GM19351 (cell line): ENCODE data around the gene DCAF6.

Experiments
- ATAC-seq: cut with Tn5 transposase; IDR thresholded peaks from one replicate; pipeline ENCODE4 v1.9.1; 2021; ENCODE audit warnings: mild to moderate bottlenecking, moderate library complexity; ENCODE audit not compliant: unreplicated experiment

The DCAF6 gene

DNA sequence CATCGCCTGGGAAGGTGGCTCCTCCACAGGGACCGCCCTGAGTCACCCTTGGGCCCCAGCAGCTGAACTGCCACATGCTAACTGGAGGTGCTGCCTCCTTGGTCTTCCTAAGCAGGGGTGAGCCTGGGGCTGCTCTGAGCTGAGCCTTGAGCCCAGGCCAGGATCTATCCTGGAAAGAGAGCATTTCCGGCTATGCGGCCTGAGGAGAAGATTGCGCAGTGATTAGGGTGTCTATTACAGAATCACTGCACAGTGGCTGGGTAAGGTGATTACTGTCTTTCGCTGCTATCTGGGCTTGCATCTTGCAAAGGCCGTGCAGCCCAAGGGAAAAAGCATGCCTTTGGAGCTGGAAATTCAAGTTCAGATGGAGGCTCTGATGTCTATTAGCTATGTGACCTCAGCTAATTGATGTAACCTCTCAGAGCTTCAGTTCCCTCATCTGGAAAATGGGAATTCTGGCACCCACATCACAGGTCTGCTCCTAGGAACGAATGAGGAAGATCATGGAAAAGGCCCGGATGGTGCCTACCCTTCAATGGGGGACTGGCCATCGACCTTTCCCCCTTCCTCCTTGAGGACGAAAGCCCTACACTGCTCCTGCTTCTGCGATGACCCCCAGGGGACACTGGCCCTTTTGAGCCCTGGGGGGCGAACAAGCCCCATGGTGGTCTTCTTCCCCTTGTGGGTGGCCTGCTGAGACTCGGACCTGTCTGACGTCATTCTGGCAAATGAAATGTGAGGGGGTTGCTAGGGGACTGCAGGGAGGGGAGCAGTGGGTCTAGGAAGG, 162.2 kb downstream of the DCAF6 start:
- ATAC-seq, result no peak

DNA sequence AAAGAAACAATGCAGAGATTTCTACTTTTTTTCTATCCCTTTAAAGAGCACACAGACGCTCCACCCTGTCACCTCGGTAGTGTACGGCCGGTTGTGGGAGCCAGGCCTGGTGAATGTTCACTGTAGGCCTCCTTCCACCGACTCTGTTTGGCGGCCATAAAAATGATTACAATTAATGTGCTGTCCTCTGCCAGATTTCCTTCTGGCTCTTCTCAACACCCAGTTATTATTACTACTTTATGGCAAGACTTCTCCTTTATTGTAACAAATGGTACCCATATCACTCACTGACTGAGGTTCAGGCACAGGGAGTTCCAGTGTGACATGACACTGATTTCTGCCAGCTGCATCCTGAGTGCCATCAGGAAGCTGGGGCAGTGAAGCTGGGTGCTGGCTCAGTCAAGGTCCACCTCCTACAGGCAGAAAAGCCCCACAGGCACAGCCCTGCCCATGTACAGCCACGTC, 162.9 kb downstream of the DCAF6 start:
- ATAC-seq, result no peak

DNA sequence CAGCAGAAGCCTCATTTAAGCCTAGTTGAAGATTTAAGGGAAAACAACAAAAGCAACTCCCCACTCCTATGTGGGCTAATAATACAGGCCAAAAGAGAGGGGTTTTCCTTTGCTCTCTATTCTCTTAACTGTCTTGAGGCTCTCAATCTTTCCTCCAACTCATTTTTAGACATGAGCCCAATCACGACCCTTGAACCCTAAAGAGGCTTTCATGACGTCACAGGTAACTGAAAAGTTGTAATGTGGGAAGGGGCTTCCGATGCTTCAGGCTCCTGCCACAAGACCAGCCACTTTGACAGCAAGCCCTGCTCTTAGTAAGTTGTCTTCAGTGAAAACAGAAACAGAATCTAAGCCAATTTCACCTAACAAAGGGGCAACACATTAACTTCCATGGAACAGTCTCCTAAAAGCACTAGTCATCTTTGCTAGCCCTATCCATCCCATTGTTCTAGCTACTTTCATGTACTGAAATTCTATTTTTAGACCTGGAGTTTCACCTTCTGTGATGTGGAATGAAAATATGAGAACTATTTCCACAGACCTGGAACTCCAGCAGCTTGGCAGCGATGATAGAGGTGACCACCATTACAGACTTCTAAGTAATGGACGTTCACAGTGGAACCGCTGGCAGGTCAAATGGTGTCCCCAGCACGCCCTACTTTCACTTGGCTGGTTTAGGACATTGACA, 164.0 kb downstream of the DCAF6 start:
- no peak for ATAC-seq

DNA sequence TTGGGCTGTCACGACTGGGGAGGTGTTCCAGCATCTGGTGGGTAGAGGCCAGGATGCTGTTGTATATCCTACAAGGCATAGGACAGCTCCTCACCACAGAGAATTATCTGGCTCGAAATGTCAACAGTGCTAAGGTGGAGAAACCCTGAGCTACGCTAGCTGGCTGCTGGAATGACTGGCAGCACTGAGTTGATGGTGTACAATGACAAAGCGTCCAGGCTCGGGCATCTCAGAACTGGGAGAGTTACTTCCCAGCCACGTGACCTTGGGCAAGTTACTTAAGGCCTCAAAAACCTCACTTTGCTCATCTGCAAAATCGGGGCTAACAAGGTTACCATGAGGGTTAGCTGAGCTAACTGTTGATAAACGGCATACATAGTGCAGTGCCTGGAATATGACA, 164.9 kb downstream of the DCAF6 start:
- no peak for ATAC-seq

DNA sequence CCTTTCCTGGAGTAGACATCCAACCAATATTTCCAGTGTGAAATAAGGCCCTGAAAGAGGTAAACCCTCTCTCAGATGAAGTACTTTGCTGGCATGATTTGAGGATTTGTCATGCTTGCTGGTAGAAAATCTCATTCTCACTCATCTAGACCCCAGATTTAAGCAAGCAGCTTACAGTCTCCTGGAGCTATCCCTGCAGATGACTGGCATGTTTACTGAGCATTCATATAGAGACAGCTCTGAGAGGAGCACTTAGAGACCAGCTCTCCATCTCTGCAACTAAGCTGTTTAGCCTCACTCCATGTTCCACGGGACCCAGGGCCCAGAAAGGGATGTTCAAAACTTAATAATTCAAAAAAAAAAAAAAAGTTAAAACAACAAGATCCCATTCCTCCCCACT, 166.0 kb downstream of the DCAF6 start:
- no peak for ATAC-seq

DNA sequence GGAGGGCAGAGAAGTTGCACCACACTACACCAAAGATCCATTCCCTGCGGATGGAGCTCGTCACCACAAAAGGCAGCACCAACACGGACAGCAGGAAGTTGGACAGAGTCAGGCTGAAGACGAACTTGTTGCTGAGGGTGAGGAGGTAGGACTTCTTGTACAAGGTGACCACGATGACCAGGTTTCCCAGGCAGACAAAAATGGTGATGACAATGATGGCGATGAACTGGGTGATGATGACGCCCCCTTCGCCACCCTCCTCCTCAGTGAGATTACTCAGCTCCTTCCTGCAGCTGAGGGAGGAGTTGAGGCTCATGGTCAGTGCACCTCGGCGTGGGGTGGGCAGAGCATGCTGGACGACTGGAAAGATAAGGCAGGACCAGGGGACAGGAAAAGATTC, 168.1 kb downstream of the DCAF6 start:
- ATAC-seq, result no peak

DNA sequence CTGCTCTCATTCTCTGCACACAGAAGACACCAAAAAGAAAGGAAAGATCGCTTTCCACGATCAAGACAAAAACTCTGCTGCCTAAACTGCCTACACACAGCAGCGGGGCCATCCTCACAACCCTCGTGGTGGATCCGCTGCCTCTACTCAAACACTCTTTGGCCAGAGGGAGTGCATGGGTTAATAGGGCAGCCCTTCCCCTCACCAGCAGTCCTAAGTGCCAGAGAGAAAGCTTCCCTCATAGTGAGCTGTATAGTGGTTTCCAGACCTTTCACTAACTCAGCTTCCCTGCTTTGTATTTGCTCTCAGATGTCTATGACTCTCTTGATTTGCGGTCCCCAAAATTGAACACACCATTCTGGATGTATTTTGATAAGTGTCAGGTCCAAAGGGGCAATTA, 169.4 kb downstream of the DCAF6 start:
- ATAC-seq, result no peak

DNA sequence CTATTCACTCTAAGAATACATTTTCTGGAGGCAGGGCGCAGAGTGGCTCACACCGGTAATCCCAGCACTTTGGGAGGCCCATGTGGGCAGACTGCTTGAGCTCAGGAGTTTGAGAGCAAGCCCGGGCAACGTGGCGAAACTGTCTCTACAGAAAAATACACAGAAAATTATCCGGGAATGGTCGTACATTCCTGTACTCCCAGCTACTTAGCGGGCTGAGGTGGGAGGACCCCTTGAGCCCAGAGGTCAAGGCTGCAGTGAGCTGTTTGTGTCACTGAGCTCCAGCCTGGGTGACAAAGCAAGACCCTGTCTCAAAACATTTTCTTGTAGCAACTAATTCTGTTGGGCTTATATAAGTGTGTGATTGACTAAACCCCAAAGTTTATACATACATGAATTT, 169.8 kb downstream of the DCAF6 start:
- ATAC-seq, result no peak

DNA sequence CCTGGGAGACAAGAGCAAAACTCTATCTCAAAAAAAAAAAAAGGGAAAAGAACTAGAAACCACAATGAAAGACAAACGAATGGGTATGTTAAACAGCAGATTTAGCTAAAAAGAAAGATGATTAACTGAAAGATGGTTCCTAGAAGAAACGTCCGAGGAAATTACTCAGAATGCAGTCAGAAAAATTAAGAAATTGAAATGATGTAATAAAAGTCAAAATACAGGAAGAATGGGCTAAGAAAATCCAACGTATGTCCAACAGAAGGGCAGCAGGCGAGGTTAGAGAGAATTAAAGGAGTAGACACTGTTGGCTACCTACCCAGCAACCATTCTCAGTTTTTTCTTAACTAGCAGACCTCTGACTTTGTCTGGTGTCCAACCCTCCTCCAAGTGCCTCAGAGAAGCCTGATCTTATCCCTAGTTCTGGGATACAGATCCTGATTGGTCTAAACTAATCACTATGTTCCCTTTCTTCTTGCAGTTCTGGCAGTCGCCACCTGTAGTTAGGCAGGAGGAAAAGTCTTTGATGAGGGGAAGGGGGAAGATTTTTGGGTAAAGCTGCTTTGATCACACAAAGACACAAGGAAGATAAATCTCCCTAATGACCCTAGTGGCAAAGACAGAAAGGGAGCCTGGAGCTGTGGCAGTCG, 174.5 kb downstream of the DCAF6 start:
- ATAC-seq, result no peak

DNA sequence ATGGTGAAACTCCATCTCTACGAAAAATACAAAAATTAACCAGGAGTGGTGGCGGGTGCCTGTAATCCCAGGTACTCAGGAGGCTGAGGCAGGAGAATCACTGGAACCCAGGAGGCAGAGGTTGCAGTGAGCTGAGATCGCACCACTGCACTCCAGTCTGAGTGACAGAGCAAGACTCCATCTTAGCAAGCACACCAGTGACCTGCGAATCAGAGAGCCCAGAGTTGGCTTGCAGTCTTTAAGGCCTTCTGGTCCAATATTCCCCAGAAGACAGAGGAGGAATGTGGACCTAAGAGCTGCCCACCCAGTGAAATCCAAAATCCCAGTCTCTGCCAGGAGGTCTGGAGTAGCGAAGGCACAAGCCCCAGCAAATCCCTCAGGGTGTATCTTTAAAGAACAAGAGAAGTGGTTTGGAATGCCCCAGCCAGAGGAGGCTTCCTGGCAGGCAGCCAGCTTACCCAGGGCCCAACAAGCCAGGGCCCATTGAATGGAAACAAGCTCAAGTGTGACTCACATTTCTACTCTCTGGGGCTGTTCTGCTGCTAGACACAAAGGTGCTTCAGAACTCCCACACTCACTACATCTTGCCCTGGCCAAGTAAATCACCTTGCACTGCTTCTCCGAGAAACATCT, 176.3 kb downstream of the DCAF6 start:
- ATAC-seq, result no peak

DNA sequence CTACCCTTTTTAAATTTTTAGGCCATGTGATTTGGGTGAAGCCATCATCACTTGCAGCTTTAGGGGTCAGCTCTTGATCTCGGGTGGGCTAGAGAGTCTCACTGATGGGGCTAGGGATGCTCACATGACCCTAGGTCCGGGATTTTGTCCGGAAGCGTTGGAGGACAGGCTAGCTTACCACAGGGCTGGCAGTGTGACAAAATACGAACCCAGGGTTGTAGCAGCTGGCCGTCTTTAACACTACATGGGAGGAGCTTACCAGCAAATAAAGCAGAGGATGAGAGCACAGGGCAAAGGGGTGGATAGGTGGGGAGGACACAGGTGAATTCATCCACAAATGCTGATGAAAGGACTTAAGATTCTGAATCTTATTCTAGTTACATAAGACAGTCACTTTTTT, 178.4 kb downstream of the DCAF6 start:
- no peak for ATAC-seq

DNA sequence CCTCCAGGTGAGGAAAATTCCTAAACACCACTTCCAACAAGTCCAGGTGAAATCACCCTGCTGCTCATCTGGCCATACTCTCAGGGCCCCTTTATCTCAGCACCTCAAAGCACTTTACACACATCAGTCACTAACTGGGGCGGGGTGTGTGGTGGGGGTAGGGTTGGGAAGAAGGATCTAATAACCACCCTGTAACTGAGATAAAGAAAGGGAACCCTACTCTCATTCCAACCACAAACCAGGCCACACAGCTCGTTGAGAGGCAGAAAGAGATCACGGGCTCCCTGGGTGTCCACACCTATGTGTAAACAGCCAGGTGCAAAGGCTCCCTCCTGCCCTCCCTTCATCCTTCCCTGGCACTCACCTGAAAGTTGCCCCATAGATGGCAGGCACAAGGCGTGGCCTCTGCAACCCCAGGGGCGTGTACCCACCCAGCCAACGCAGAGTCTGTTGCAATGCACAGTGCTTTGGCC, 179.9 kb downstream of the DCAF6 start:
- ATAC-seq, result no peak

DNA sequence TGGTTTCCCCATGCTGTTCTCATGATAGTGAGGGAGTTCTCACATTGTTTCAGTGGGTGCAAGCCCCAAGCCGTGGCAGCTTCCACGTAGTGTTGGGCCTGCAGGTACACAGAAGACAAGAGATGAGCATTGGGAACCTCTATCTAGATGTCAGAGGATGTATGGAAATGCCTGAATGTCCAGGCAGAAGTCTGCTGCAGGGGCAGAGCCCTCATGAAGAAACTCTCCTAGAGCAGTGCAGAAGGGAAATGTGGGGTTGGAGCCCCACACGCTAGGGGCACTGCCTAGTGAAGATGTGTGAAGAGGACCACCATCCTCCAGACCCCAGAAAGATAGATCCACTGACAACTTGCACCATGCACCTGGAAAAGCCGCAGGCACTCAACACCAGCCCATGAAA, 183.3 kb downstream of the DCAF6 start:
- no peak for ATAC-seq

DNA sequence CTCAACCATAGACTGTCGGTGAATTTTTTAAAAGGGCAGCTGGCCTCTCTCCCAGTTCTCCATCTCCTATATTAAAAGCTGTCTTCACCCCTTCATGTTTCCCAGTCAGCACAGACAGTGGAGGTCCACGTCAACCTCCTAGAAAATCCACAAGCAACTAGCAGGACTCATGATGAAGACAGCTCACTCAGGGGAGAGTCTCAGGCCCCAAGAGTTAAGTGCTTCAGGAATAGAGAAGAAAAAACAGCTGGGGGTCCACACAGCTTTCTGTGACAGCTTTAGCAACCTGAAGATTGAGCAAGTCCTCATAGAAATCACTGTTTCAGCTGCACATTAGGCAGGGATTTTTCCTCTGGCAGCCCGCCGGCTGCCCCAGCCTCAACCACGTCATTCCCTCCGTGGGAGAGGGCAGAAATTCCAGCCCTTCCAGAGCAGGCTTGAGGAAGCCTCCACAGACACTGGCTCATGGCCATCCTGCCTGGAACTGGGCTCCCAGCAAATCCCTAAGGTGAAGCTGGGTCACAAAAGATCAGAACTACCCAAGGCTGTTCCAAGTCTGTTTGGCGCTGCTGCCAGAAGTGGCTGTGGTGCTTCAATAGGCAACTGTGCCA, 185.0 kb downstream of the DCAF6 start:
- ATAC-seq, result no peak

DNA sequence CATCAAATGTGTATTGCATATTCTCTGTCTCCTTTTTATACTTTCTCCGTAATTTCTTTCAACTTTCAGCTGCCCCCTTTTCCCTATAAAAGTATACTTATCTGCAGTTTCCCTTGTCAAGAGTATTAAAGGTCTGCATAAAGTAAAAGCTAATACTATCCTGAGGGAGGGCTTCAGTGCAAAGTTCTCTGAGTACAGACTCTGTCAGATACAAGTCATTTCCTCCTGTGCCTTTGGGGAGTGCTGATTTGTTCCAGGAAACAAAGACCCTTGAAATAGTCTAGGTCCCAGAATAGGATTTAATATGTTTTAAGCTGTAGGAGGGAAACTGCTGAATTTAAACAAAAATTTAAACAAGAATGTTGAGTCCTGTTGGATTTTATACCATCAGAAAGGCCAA, 188.6 kb downstream of the DCAF6 start:
- ATAC-seq, result no peak
